Astrocyte (in vitro differentiated cells and primary cell): ENCODE measurements around the gene CCS. TPM values are rescaled to one million over a fixed set of nuclear protein-coding genes. Genes with fewer than 3 reads are reported as not detected.

ENCODE experiments used
- DNase-seq: peaks from one replicate; pipeline ENCODE4 v3.0.0-alpha.2; 2010; ENCODE audit warnings: low read depth
- FAIRE-seq: peaks from 2 replicates; lab custom pipeline; 2011; peaks lifted over from hg19 to GRCh38; lab: Jason Lieb, UNC
- H2AFZ ChIP-seq: 2 replicates; pipeline ENCODE4 v1.6.0; 2012; ENCODE audit warnings: low read depth, low read length, inconsistent platforms
- H3K27ac ChIP-seq: 2 replicates; pipeline ENCODE4 v1.5.1; 2011; ENCODE audit warnings: low read depth, low read length, inconsistent platforms
- H3K27me3 ChIP-seq: 2 replicates; pipeline ENCODE4 v1.6.0; 2011; ENCODE audit warnings: low read length, inconsistent platforms; ENCODE audit not compliant: insufficient read depth
- H3K36me3 ChIP-seq: 2 replicates; pipeline ENCODE4 v1.5.1; 2011; ENCODE audit warnings: low read length, inconsistent platforms; ENCODE audit not compliant: insufficient read depth
- H3K4me1 ChIP-seq: 2 replicates; pipeline ENCODE4 v1.5.1; 2011; ENCODE audit warnings: low read length, inconsistent platforms; ENCODE audit not compliant: insufficient read depth
- H3K4me2 ChIP-seq: 2 replicates; pipeline ENCODE4 v1.6.0; 2012; ENCODE audit warnings: low read length, inconsistent platforms
- H3K4me3 ChIP-seq: 2 replicates; pipeline ENCODE4 v1.5.1; 2011; ENCODE audit warnings: low read depth, mild to moderate bottlenecking, low read length, inconsistent platforms; ENCODE audit not compliant: insufficient read depth
- H3K79me2 ChIP-seq: 2 replicates; pipeline ENCODE4 v1.6.0; 2012; ENCODE audit warnings: mild to moderate bottlenecking, low read length, inconsistent platforms; ENCODE audit not compliant: insufficient read depth
- H3K9ac ChIP-seq: 2 replicates; pipeline ENCODE4 v1.6.0; 2012; ENCODE audit warnings: mild to moderate bottlenecking, low read length, inconsistent platforms
- H3K9me3 ChIP-seq: 2 replicates; pipeline ENCODE4 v1.5.1; 2012; ENCODE audit warnings: low read depth, mild to moderate bottlenecking, low read length, inconsistent platforms; ENCODE audit not compliant: insufficient read depth
- H4K20me1 ChIP-seq: 2 replicates; pipeline ENCODE4 v1.6.0; 2012; ENCODE audit warnings: low read length, inconsistent platforms; ENCODE audit not compliant: insufficient read depth
- H3K27ac Mint-ChIP-seq: one replicate; pipeline ENCODE4 v1.8.0; 2021; ENCODE audit warnings: mild to moderate bottlenecking, mixed read lengths; ENCODE audit not compliant: unreplicated experiment
- H3K27me3 Mint-ChIP-seq: one replicate; pipeline ENCODE4 v1.8.0; 2021; ENCODE audit warnings: low read depth, mixed read lengths; ENCODE audit not compliant: unreplicated experiment
- H3K36me3 Mint-ChIP-seq: one replicate; pipeline ENCODE4 v1.8.0; 2021; ENCODE audit warnings: low read depth, mixed read lengths; ENCODE audit not compliant: unreplicated experiment
- H3K4me1 Mint-ChIP-seq: one replicate; pipeline ENCODE4 v1.8.0; 2021; ENCODE audit warnings: low read depth, mixed read lengths; ENCODE audit not compliant: unreplicated experiment
- H3K4me3 Mint-ChIP-seq: one replicate; pipeline ENCODE4 v1.8.0; 2021; ENCODE audit warnings: mild to moderate bottlenecking, moderate library complexity, mixed read lengths; ENCODE audit not compliant: unreplicated experiment
- H3K9me3 Mint-ChIP-seq: one replicate; pipeline ENCODE4 v1.8.0; 2021; ENCODE audit warnings: mild to moderate bottlenecking, mixed read lengths; ENCODE audit not compliant: unreplicated experiment
- CTCF ChIP-seq: IDR thresholded peaks from 2 replicates; pipeline ENCODE4 v1.5.1; 2011; ENCODE audit warnings: low read depth, mild to moderate bottlenecking, inconsistent platforms, low read length, moderate library complexity; ENCODE audit not compliant: insufficient read depth
- EZH2 ChIP-seq: IDR thresholded peaks from 2 replicates; pipeline ENCODE4 v1.6.1; 2012; ENCODE audit warnings: mild to moderate bottlenecking, low read length, inconsistent platforms; ENCODE audit not compliant: insufficient read depth
- total RNA-seq: library from RNA; stranded (reverse); gene quantifications from 2 replicates; pipeline ENCODE4 v1.2.1, GENCODE V29; 2021

Gene CCS
- total RNA-seq, 1 donor from 2014 or later = 23.2 TPM

- no peak overlapping the region for H3K4me3 ChIP-seq
- Mint-ChIP-seq H3K27me3 (peaks cover 29% of the 10 kb centered on the region), H3K9me3 (peaks cover 5% of the 10 kb centered on the region), H3K27ac (no peak overlapping the region), H3K4me1 (peaks cover 5% of the 10 kb centered on the region), H3K36me3 (no peaks in the 10 kb centered on the region), H3K4me3 (no peak overlapping the region)
- no peaks in the 10 kb centered on the region for H4K20me1 ChIP-seq
- DNase-seq = no peak
- no peak for TF ChIP-seq CTCF
- H3K36me3 ChIP-seq = no peaks in the 10 kb centered on the region
- no peak overlapping the region for H2AFZ ChIP-seq
- H3K4me1 ChIP-seq = no peaks in the 10 kb centered on the region
- no peak for FAIRE-seq
- H3K9ac ChIP-seq = no peak overlapping the region
- no peak overlapping the region for H3K27ac ChIP-seq
- H3K79me2 ChIP-seq = no peaks in the 10 kb centered on the region
- peaks cover 2% of the 10 kb centered on the region for H3K27me3 ChIP-seq
- H3K9me3 ChIP-seq = no peaks in the 10 kb centered on the region
- no peak overlapping the region for H3K4me2 ChIP-seq
Measured at GRCh38 chr11:66561975-66562248, 31.1 kb upstream of the CCS start.

GRCh38 chr11:66562275-66562674 is 30.7 kb upstream of the CCS start:
- H3K4me1 Mint-ChIP-seq = peaks cover 5% of the 10 kb centered on the region
- Histone ChIP-seq H3K27ac (no peak overlapping the region), H3K9me3 (no peaks in the 10 kb centered on the region), H4K20me1 (no peaks in the 10 kb centered on the region), H3K9ac (no peak overlapping the region), H3K36me3 (no peaks in the 10 kb centered on the region), H2AFZ (no peak overlapping the region), H3K4me3 (no peak overlapping the region), H3K4me2 (no peak overlapping the region), H3K79me2 (no peaks in the 10 kb centered on the region), H3K4me1 (no peaks in the 10 kb centered on the region), H3K27me3 (peaks cover 2% of the 10 kb centered on the region)
- H3K4me3 Mint-ChIP-seq = no peak overlapping the region
- DNase-seq (no peak), FAIRE-seq (no peak)
- no peak overlapping the region for H3K27ac Mint-ChIP-seq
- peaks cover 29% of the 10 kb centered on the region for H3K27me3 Mint-ChIP-seq
- TF ChIP-seq CTCF (no peak), EZH2 (no peak)
- peaks cover 5% of the 10 kb centered on the region for H3K9me3 Mint-ChIP-seq
- no peaks in the 10 kb centered on the region for H3K36me3 Mint-ChIP-seq

GRCh38 chr11:66562907-66563583 is 29.9 kb upstream of the CCS start:
- no peak overlapping the region for H3K9ac ChIP-seq
- H3K36me3 ChIP-seq = no peaks in the 10 kb centered on the region
- no peaks in the 10 kb centered on the region for H3K36me3 Mint-ChIP-seq
- FAIRE-seq (no peak), DNase-seq (no peak)
- TF ChIP-seq CTCF (no peak), EZH2 (no peak)
- no peaks in the 10 kb centered on the region for H3K27me3 ChIP-seq
- H3K27me3 Mint-ChIP-seq = peaks cover 27% of the 10 kb centered on the region
- H3K4me3 ChIP-seq = no peak overlapping the region
- peaks cover 5% of the 10 kb centered on the region for H3K4me1 Mint-ChIP-seq
- H3K27ac Mint-ChIP-seq = no peak overlapping the region
- peaks cover 5% of the 10 kb centered on the region for H3K9me3 Mint-ChIP-seq
- H3K4me1 ChIP-seq = peaks cover 3% of the 10 kb centered on the region
- H3K27ac ChIP-seq = no peak overlapping the region
- H3K4me3 Mint-ChIP-seq = no peak overlapping the region
- no peak overlapping the region for H2AFZ ChIP-seq
- H3K9me3 ChIP-seq = no peaks in the 10 kb centered on the region
- no peak overlapping the region for H3K4me2 ChIP-seq
- H3K79me2 ChIP-seq = no peaks in the 10 kb centered on the region
- H4K20me1 ChIP-seq = no peaks in the 10 kb centered on the region
